T-helper 1 cell (primary cell): ENCODE results near the gene ANO8.
"Not testable (repeated sequence)": the region's sequence is repeated elsewhere in the genome, so short reads cannot be mapped to it uniquely, and the experiment has no call there.

Experiments
- DNase-seq, 5 donors: peaks; one replicate each; pipeline ENCODE4 v3.0.0-alpha.2; 2012 to 2020

The ANO8 gene

GRCh38 chr19:17309965-17310461, 24.6 kb downstream of the ANO8 start:
- peak in 1 of 5 donors; percentile 31 for DNase-seq

- peak; percentile 97 to 100 (median 99) for DNase-seq
Observed at GRCh38 chr19:17309198-17309964, 25.3 kb downstream of the ANO8 start, which contains the start of gene DDA1. Gene DDA1, plus strand, starts transcription at chr19:17309563. Its CDS starts 92 bp downstream, at chr19:17309655.

GRCh38 chr19:17307876-17308377, 26.7 kb downstream of the ANO8 start:
- DNase-seq, result no peak

- DNase-seq, result no peak
Observed at GRCh38 chr19:17306285-17306714, 28.4 kb downstream of the ANO8 start.

GRCh38 chr19:17305517-17306284, 29.0 kb downstream of the ANO8 start, which contains the start of gene MRPL34:
Gene MRPL34, plus strand, starts transcription at chr19:17305872. Its CDS starts 21 bp downstream, at chr19:17305893.
- peak; percentile 91 to 100 (median 92) for DNase-seq

GRCh38 chr19:17305216-17305516, 29.5 kb downstream of the ANO8 start:
- DNase-seq, result no peak

GRCh38 chr19:17304386-17305215, 30.1 kb downstream of the ANO8 start:
- DNase-seq, result no peak

- DNase-seq, result no peak
Observed at GRCh38 chr19:17303940-17304267, 30.8 kb downstream of the ANO8 start.

- peak; percentile 83 to 95 (median 91) for DNase-seq
Observed at GRCh38 chr19:17303167-17303939, 31.3 kb downstream of the ANO8 start, which contains the start of gene ABHD8. Gene ABHD8, minus strand, starts transcription at chr19:17303425. Its CDS starts 1,809 bp downstream, at chr19:17301616.

GRCh38 chr19:17302391-17303166, 32.1 kb downstream of the ANO8 start:
- no peak for DNase-seq

GRCh38 chr19:17300992-17301619, 33.5 kb downstream of the ANO8 start:
- no peak for DNase-seq

GRCh38 chr19:17296976-17297375, 37.7 kb downstream of the ANO8 start:
- no peak for DNase-seq

- no peak for DNase-seq
Observed at GRCh38 chr19:17296273-17296672, 38.4 kb downstream of the ANO8 start.

GRCh38 chr19:17295551-17295950, 39.1 kb downstream of the ANO8 start:
- DNase-seq, result not testable (repeated sequence)

GRCh38 chr19:17294051-17294891, 40.4 kb downstream of the ANO8 start:
- peak in 4 of 5 donors; percentile 35 to 46 (median 38) for DNase-seq

GRCh38 chr19:17293605-17294004, 41.0 kb downstream of the ANO8 start:
- DNase-seq, result no peak

- peak; percentile 57 to 83 (median 68) for DNase-seq
Observed at GRCh38 chr19:17292301-17293074, 42.2 kb downstream of the ANO8 start.

- peak in 1 of 5 donors; percentile 51 for DNase-seq
Observed at GRCh38 chr19:17289489-17289888, 45.2 kb downstream of the ANO8 start.

- no peak for DNase-seq
Observed at GRCh38 chr19:17286752-17287151, 47.9 kb downstream of the ANO8 start.
